ENCODE results near the gene CDH23. TPM values are rescaled to one million over a fixed set of nuclear protein-coding genes. Genes with fewer than 3 reads are reported as not detected.

CDH23 gene
- total RNA-seq, 2 donors from 2014 or later = 1.4 to 1.6 TPM

- no peaks in the 10 kb centered on the region for H3K36me3 ChIP-seq
- no peaks in the 10 kb centered on the region for H3K4me1 ChIP-seq
- no peak overlapping the region for H3K9ac ChIP-seq (ENCODE audit: low read depth in 2 of 2, low read length in 2 of 2)
- no peak overlapping the region for H3K4me3 ChIP-seq
- H3K9me3 ChIP-seq = no peaks in the 10 kb centered on the region
- no peak overlapping the region for H3K27ac ChIP-seq
- no peaks in the 10 kb centered on the region for H3K27me3 ChIP-seq
- no peak for TF ChIP-seq CTCF (IDR thresholded peaks at IDR 0.05)
- no peak for DNase-seq
- intact Hi-C loops (cut with DNase I) = no loop called here
These were observed 112.7 kb downstream of the CDH23 start for GRCh38 chr10:71509444-71509843.

DNA sequence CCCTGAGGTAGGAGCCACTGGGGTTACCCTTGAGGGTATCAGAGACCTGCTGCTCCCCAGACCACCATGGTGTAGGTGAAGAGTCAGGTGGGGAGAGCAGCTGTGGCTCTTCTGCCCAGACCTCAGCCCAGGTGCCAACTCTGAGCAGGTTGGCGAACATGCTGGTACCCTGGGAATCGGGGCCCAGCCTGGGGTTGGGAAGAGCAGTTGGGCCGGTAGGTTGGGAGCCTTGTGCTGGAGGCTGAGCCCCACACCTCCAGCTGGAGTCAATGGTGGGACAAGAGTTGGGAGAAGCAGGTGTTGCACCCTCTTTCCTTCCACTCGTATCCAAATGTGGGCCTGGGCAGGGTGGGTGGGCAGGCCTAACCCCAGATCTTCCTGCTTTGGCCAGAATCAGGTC, 114.5 kb downstream of the CDH23 start:
- H3K9ac ChIP-seq (ENCODE audit: low read depth in 2 of 2, low read length in 2 of 2) = no peak overlapping the region
- H3K27me3 ChIP-seq = no peaks in the 10 kb centered on the region
- DNase-seq = no peak
- no peak overlapping the region for H3K4me3 ChIP-seq
- no peaks in the 10 kb centered on the region for H3K36me3 ChIP-seq
- H3K9me3 ChIP-seq = no peaks in the 10 kb centered on the region
- no peaks in the 10 kb centered on the region for H3K4me1 ChIP-seq
- intact Hi-C loops (cut with DNase I) = no loop called here
- TF ChIP-seq CTCF (IDR thresholded peaks at IDR 0.05) = no peak
- no peak overlapping the region for H3K27ac ChIP-seq

DNA sequence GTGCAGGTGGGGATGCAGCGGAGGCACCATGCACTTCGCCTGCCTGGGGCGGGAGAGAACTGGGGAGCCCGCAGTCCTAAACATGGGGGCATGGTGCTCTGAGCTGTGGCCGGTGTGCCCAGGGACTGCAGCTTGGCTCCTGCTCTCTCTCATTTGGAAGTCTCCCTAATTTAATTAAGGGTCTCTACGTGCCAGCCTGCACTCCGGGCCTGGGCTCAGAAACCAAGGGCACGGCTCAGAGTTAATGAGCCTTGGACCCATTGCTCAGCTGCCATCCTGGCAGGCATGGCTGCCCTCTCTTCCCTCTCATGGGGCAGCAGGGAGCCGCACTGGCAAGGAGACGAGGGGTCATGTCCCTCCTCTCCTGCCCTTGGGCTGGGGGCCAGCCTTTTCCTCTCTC, 115.6 kb downstream of the CDH23 start:
- TF ChIP-seq CTCF (IDR thresholded peaks at IDR 0.05) = no peak

GRCh38 chr10:71512761-71513539, 116.2 kb downstream of the CDH23 start:
- no peak for DNase-seq
- H3K4me3 ChIP-seq = no peak overlapping the region
- no peaks in the 10 kb centered on the region for H3K36me3 ChIP-seq
- no peaks in the 10 kb centered on the region for H3K9me3 ChIP-seq
- H3K27me3 ChIP-seq = no peaks in the 10 kb centered on the region
- TF ChIP-seq CTCF (IDR thresholded peaks at IDR 0.05) = no peak
- no peak overlapping the region for H3K27ac ChIP-seq
- intact Hi-C loops (cut with DNase I) = no loop called here
- no peaks in the 10 kb centered on the region for H3K4me1 ChIP-seq
- no peak overlapping the region for H3K9ac ChIP-seq (ENCODE audit: low read depth in 2 of 2, low read length in 2 of 2)

More for the DNA sequence above, 115.6 kb downstream of the CDH23 start:
- DNase-seq = no peak
- Histone ChIP-seq H3K27ac (no peak overlapping the region), H3K36me3 (no peaks in the 10 kb centered on the region), H3K9me3 (no peaks in the 10 kb centered on the region), H3K27me3 (no peaks in the 10 kb centered on the region), H3K9ac (ENCODE audit: low read depth in 2 of 2, low read length in 2 of 2) (no peak overlapping the region), H3K4me1 (no peaks in the 10 kb centered on the region), H3K4me3 (no peak overlapping the region)
- intact Hi-C loops (cut with DNase I) = no loop called here

GRCh38 chr10:71513540-71513853, 116.8 kb downstream of the CDH23 start:
- no peak for TF ChIP-seq CTCF (IDR thresholded peaks at IDR 0.05)
- intact Hi-C loops (cut with DNase I) = no loop called here

More at GRCh38 chr10:71513540-71513853, 116.8 kb downstream of the CDH23 start:
- Histone ChIP-seq H3K36me3 (no peaks in the 10 kb centered on the region), H3K4me1 (no peaks in the 10 kb centered on the region), H3K9me3 (no peaks in the 10 kb centered on the region), H3K4me3 (no peak overlapping the region), H3K27me3 (no peaks in the 10 kb centered on the region), H3K27ac (no peak overlapping the region), H3K9ac (ENCODE audit: low read depth in 2 of 2, low read length in 2 of 2) (no peak overlapping the region)
- DNase-seq = no peak

All from colonic mucosa (tissue), 4 donors.